Measurements from ENCODE around the gene NCKAP5. TPM values are rescaled to one million over a fixed set of nuclear protein-coding genes. Genes with fewer than 3 reads are reported as not detected.
"Not testable (repeated sequence)": the region's sequence is repeated elsewhere in the genome, so short reads cannot be mapped to it uniquely, and the experiment has no call there.

Gene NCKAP5
- total and polyA plus RNA-seq, 2 donors: 1.9 to 2.0 TPM

GRCh38 chr2:133475610-133476009 lies 92.7 kb downstream of the NCKAP5 start:
- no peak overlapping the region for H3K27ac ChIP-seq (ENCODE audit: low read depth in 1 of 2, low read length in 1 of 2)
- H3K4me1 ChIP-seq (ENCODE audit: control insufficient read depth in 2 of 2, insufficient read depth in 2 of 2, low read length in 2 of 2): no peaks in the 10 kb centered on the region
- no peaks in the 10 kb centered on the region for H3K27me3 ChIP-seq (ENCODE audit: control insufficient read depth in 2 of 2, insufficient read depth in 1 of 2, low read length in 1 of 2)
- no peak for DNase-seq (ENCODE audit: low read depth in 6 of 9, low spot score in 9 of 9)
- no peak overlapping the region for H3K4me3 ChIP-seq (ENCODE audit: low read length in 2 of 2)
- no peaks in the 10 kb centered on the region for H3K9me3 ChIP-seq (ENCODE audit: control insufficient read depth in 2 of 2, insufficient read depth in 1 of 2, low read length in 1 of 2)
- no peaks in the 10 kb centered on the region for H3K36me3 ChIP-seq (ENCODE audit: control insufficient read depth in 2 of 2, insufficient read depth in 2 of 2, low read length in 1 of 2)

DNA sequence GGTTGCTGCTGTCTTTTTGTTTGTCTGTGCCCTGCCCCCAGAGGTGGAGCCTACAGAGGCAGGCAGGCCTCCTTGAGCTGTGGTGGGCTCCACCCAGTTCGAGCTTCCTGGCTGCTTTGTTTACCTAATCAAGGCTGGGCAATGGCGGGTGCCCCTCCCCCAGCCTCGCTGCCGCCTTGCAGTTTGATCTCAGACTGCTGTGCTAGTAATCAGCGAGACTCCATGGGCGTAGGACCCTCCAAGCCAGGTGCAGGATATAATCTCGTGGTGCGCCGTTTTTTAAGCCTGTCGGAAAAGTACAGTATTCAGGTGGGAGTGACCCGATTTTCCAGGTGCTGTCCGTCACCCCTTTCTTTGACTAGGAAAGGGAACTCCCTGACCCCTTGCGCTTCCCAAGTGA lies 97.8 kb downstream of the NCKAP5 start:
- not testable (repeated sequence) for H3K27ac ChIP-seq (ENCODE audit: low read depth in 1 of 2, low read length in 1 of 2); H3K9me3 ChIP-seq (ENCODE audit: control insufficient read depth in 2 of 2, insufficient read depth in 1 of 2, low read length in 1 of 2); H3K36me3 ChIP-seq (ENCODE audit: control insufficient read depth in 2 of 2, insufficient read depth in 2 of 2, low read length in 1 of 2); DNase-seq (ENCODE audit: low read depth in 6 of 9, low spot score in 9 of 9); H3K27me3 ChIP-seq (ENCODE audit: control insufficient read depth in 2 of 2, insufficient read depth in 1 of 2, low read length in 1 of 2); H3K4me3 ChIP-seq (ENCODE audit: low read length in 2 of 2); H3K4me1 ChIP-seq (ENCODE audit: control insufficient read depth in 2 of 2, insufficient read depth in 2 of 2, low read length in 2 of 2)
- WGBS: 90% methylated on average over 11 of the region's 13 CpGs

GRCh38 chr2:133462811-133463210 lies 105.5 kb downstream of the NCKAP5 start:
- H3K27ac ChIP-seq (ENCODE audit: low read depth in 1 of 2, low read length in 1 of 2): no peak overlapping the region
- H3K4me1 ChIP-seq (ENCODE audit: control insufficient read depth in 2 of 2, insufficient read depth in 2 of 2, low read length in 2 of 2): no peaks in the 10 kb centered on the region
- DNase-seq (ENCODE audit: low read depth in 6 of 9, low spot score in 9 of 9): no peak
- 91% methylated on average over 6 of the region's 6 CpGs for WGBS
- H3K4me3 ChIP-seq (ENCODE audit: low read length in 2 of 2): no peak overlapping the region
- H3K36me3 ChIP-seq (ENCODE audit: control insufficient read depth in 2 of 2, insufficient read depth in 2 of 2, low read length in 1 of 2): no peaks in the 10 kb centered on the region
- H3K27me3 ChIP-seq (ENCODE audit: control insufficient read depth in 2 of 2, insufficient read depth in 1 of 2, low read length in 1 of 2): no peaks in the 10 kb centered on the region
- no peaks in the 10 kb centered on the region for H3K9me3 ChIP-seq (ENCODE audit: control insufficient read depth in 2 of 2, insufficient read depth in 1 of 2, low read length in 1 of 2)

DNA sequence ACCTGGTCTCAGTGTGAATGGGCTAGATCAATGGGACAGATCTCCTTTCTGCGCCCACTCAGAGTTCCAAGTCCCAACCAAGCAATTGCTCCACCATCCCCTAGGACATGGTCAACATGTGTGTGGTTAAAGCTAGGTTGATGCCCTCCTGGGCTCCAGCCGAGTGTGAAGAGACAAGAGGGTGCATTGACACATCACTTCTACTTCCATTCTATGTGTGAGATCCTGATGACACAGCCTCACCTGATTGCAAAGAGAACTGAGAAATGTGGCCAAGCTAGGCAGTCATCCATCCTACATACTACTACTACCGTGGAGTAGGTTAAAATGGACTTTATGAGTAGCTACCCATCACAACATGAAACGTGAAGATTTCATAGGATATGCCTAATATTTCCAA lies 106.8 kb downstream of the NCKAP5 start:
- DNase-seq (ENCODE audit: low read depth in 6 of 9, low spot score in 9 of 9): no peak
- WGBS: 94% methylated on average over 4 of the region's 4 CpGs
- no peaks in the 10 kb centered on the region for H3K27me3 ChIP-seq (ENCODE audit: control insufficient read depth in 2 of 2, insufficient read depth in 1 of 2, low read length in 1 of 2)
- no peak overlapping the region for H3K4me3 ChIP-seq (ENCODE audit: low read length in 2 of 2)
- H3K36me3 ChIP-seq (ENCODE audit: control insufficient read depth in 2 of 2, insufficient read depth in 2 of 2, low read length in 1 of 2): no peaks in the 10 kb centered on the region
- H3K9me3 ChIP-seq (ENCODE audit: control insufficient read depth in 2 of 2, insufficient read depth in 1 of 2, low read length in 1 of 2): no peaks in the 10 kb centered on the region
- no peaks in the 10 kb centered on the region for H3K4me1 ChIP-seq (ENCODE audit: control insufficient read depth in 2 of 2, insufficient read depth in 2 of 2, low read length in 2 of 2)
- H3K27ac ChIP-seq (ENCODE audit: low read depth in 1 of 2, low read length in 1 of 2): no peak overlapping the region

GRCh38 chr2:133459590-133459989 lies 108.7 kb downstream of the NCKAP5 start:
- no peaks in the 10 kb centered on the region for H3K27me3 ChIP-seq (ENCODE audit: control insufficient read depth in 2 of 2, insufficient read depth in 1 of 2, low read length in 1 of 2)
- no peaks in the 10 kb centered on the region for H3K9me3 ChIP-seq (ENCODE audit: control insufficient read depth in 2 of 2, insufficient read depth in 1 of 2, low read length in 1 of 2)
- H3K4me3 ChIP-seq (ENCODE audit: low read length in 2 of 2): no peak overlapping the region
- WGBS: 91% methylated on average over 3 of the region's 3 CpGs
- H3K36me3 ChIP-seq (ENCODE audit: control insufficient read depth in 2 of 2, insufficient read depth in 2 of 2, low read length in 1 of 2): no peaks in the 10 kb centered on the region
- H3K4me1 ChIP-seq (ENCODE audit: control insufficient read depth in 2 of 2, insufficient read depth in 2 of 2, low read length in 2 of 2): no peaks in the 10 kb centered on the region
- no peak for DNase-seq (ENCODE audit: low read depth in 6 of 9, low spot score in 9 of 9)
- H3K27ac ChIP-seq (ENCODE audit: low read depth in 1 of 2, low read length in 1 of 2): no peak overlapping the region

DNA sequence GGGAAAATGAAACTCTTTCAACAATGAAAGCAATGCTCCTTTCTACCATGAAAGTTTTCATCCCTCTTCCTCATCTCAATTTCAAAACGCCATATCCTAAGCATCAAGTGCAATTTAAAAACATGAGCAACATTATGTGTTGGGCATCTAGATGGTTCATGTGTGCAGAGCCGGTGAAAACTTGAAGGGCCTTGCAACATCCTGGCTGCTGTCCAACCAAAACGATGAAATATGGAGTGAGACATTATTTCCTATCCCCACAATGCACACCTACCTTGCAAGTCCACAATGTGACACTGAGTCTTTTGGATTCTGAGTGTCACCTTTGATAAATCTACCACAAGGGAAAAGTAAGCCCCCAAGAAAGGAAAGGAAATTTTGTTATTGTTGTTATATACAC lies 110.0 kb downstream of the NCKAP5 start:
- Histone ChIP-seq H3K36me3 (ENCODE audit: control insufficient read depth in 2 of 2, insufficient read depth in 2 of 2, low read length in 1 of 2) (no peaks in the 10 kb centered on the region), H3K4me3 (ENCODE audit: low read length in 2 of 2) (no peak overlapping the region), H3K4me1 (ENCODE audit: control insufficient read depth in 2 of 2, insufficient read depth in 2 of 2, low read length in 2 of 2) (no peaks in the 10 kb centered on the region), H3K27me3 (ENCODE audit: control insufficient read depth in 2 of 2, insufficient read depth in 1 of 2, low read length in 1 of 2) (no peaks in the 10 kb centered on the region), H3K27ac (ENCODE audit: low read depth in 1 of 2, low read length in 1 of 2) (no peak overlapping the region), H3K9me3 (ENCODE audit: control insufficient read depth in 2 of 2, insufficient read depth in 1 of 2, low read length in 1 of 2) (no peaks in the 10 kb centered on the region)
- no peak for DNase-seq (ENCODE audit: low read depth in 6 of 9, low spot score in 9 of 9)
- WGBS: 87% methylated on average over 3 of the region's 3 CpGs

DNA sequence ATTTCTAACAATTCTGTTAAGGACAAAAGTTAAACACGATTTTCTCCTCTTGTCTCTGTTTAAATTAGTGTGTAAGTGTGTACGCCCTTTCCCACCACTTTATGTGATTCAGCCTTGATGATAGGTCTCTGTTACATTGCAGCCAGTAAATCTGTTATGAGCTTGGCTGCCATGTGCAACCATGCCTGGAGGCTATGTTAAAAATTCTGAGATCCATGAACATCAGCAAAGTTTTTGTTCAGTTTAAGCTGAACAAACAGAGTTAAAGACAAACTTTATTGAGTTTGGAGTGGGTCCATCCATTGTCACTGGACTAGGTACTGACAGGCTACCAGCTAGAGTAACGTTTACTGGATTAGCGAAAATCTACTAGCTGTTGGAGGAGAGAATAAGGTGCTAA lies 110.4 kb downstream of the NCKAP5 start:
- H3K4me3 ChIP-seq (ENCODE audit: low read length in 2 of 2): no peak overlapping the region
- 91% methylated on average over 4 of the region's 4 CpGs for WGBS
- DNase-seq (ENCODE audit: low read depth in 6 of 9, low spot score in 9 of 9): no peak
- H3K4me1 ChIP-seq (ENCODE audit: control insufficient read depth in 2 of 2, insufficient read depth in 2 of 2, low read length in 2 of 2): no peaks in the 10 kb centered on the region
- H3K36me3 ChIP-seq (ENCODE audit: control insufficient read depth in 2 of 2, insufficient read depth in 2 of 2, low read length in 1 of 2): no peaks in the 10 kb centered on the region
- H3K9me3 ChIP-seq (ENCODE audit: control insufficient read depth in 2 of 2, insufficient read depth in 1 of 2, low read length in 1 of 2): no peaks in the 10 kb centered on the region
- no peak overlapping the region for H3K27ac ChIP-seq (ENCODE audit: low read depth in 1 of 2, low read length in 1 of 2)
- H3K27me3 ChIP-seq (ENCODE audit: control insufficient read depth in 2 of 2, insufficient read depth in 1 of 2, low read length in 1 of 2): no peaks in the 10 kb centered on the region

GRCh38 chr2:133456971-133457370 lies 111.3 kb downstream of the NCKAP5 start:
- H3K27me3 ChIP-seq (ENCODE audit: control insufficient read depth in 2 of 2, insufficient read depth in 1 of 2, low read length in 1 of 2): no peaks in the 10 kb centered on the region
- DNase-seq (ENCODE audit: low read depth in 6 of 9, low spot score in 9 of 9): no peak
- WGBS: 90% methylated on average over 3 of the region's 3 CpGs
- H3K27ac ChIP-seq (ENCODE audit: low read depth in 1 of 2, low read length in 1 of 2): no peak overlapping the region
- H3K4me3 ChIP-seq (ENCODE audit: low read length in 2 of 2): no peak overlapping the region
- no peaks in the 10 kb centered on the region for H3K4me1 ChIP-seq (ENCODE audit: control insufficient read depth in 2 of 2, insufficient read depth in 2 of 2, low read length in 2 of 2)
- no peaks in the 10 kb centered on the region for H3K36me3 ChIP-seq (ENCODE audit: control insufficient read depth in 2 of 2, insufficient read depth in 2 of 2, low read length in 1 of 2)
- no peaks in the 10 kb centered on the region for H3K9me3 ChIP-seq (ENCODE audit: control insufficient read depth in 2 of 2, insufficient read depth in 1 of 2, low read length in 1 of 2)

DNA sequence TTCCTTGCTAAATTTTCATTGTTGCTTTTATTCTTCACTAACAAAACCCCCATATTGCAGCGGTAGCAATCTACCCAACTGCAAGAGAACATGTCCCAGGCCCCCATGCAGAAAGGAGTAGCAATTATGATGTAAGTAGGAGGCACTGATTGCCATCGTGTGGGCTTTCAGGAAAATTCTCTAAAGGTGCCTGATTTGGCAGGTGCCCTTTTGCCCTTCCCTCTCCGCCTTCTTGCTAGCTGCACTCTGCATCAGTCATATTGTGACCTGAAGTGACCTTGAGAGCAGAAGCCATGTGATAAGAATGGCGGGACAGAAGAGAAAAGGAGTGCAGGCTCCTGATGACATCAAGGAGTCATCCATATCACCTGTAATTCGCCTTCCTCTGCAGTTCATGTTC lies 112.1 kb downstream of the NCKAP5 start:
- H3K4me3 ChIP-seq (ENCODE audit: low read length in 2 of 2): no peak overlapping the region
- H3K9me3 ChIP-seq (ENCODE audit: control insufficient read depth in 2 of 2, insufficient read depth in 1 of 2, low read length in 1 of 2): no peaks in the 10 kb centered on the region
- H3K4me1 ChIP-seq (ENCODE audit: control insufficient read depth in 2 of 2, insufficient read depth in 2 of 2, low read length in 2 of 2): no peaks in the 10 kb centered on the region
- no peaks in the 10 kb centered on the region for H3K27me3 ChIP-seq (ENCODE audit: control insufficient read depth in 2 of 2, insufficient read depth in 1 of 2, low read length in 1 of 2)
- WGBS: 86% methylated on average over 5 of the region's 5 CpGs
- no peaks in the 10 kb centered on the region for H3K36me3 ChIP-seq (ENCODE audit: control insufficient read depth in 2 of 2, insufficient read depth in 2 of 2, low read length in 1 of 2)
- no peak overlapping the region for H3K27ac ChIP-seq (ENCODE audit: low read depth in 1 of 2, low read length in 1 of 2)
- no peak for DNase-seq (ENCODE audit: low read depth in 6 of 9, low spot score in 9 of 9)

DNA sequence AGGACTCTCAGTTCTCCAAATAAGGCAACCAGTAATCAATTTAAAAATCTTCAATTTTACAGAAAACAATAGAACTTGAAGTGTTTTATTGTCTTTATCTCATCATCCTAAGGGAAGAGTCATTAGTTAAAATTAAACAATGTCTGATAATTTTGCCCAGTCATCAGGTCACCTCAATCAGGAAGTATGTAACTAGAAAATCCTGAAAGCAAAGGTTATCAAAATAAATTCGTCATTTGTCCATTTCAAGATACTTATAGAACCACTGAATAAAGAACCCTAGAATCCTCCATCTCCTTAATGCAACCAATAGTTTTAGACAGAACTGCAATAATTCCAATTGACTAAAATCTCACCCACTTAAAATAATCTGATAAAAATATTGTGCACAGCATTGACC lies 115.2 kb downstream of the NCKAP5 start:
- H3K36me3 ChIP-seq (ENCODE audit: control insufficient read depth in 2 of 2, insufficient read depth in 2 of 2, low read length in 1 of 2): no peaks in the 10 kb centered on the region
- no peaks in the 10 kb centered on the region for H3K27me3 ChIP-seq (ENCODE audit: control insufficient read depth in 2 of 2, insufficient read depth in 1 of 2, low read length in 1 of 2)
- no peak overlapping the region for H3K4me3 ChIP-seq (ENCODE audit: low read length in 2 of 2)
- no peak overlapping the region for H3K27ac ChIP-seq (ENCODE audit: low read depth in 1 of 2, low read length in 1 of 2)
- no peaks in the 10 kb centered on the region for H3K4me1 ChIP-seq (ENCODE audit: control insufficient read depth in 2 of 2, insufficient read depth in 2 of 2, low read length in 2 of 2)
- 87% methylated on average over 1 of the region's 1 CpG for WGBS
- H3K9me3 ChIP-seq (ENCODE audit: control insufficient read depth in 2 of 2, insufficient read depth in 1 of 2, low read length in 1 of 2): no peaks in the 10 kb centered on the region
- DNase-seq (ENCODE audit: low read depth in 6 of 9, low spot score in 9 of 9): no peak

All from thymus (tissue), 11 donors.